H9 (cell line): Measurements from ENCODE around the gene ALDOA. TPM values are rescaled to one million over a fixed set of nuclear protein-coding genes. Genes with fewer than 3 reads are reported as not detected.

Experiments used
- DNase-seq: peaks from one replicate; pipeline ENCODE4 v3.0.0-alpha.2; 2017
- H2AFZ ChIP-seq: one replicate; pipeline ENCODE4 v1.6.1; 2013; ENCODE audit warnings: mild to moderate bottlenecking, low read length, control low read depth, moderate library complexity
- H2AK5ac ChIP-seq: 2 replicates; pipeline ENCODE4 v1.6.1; 2013; ENCODE audit warnings: low read length, control low read depth, mixed read lengths; ENCODE audit not compliant: insufficient read length
- H2BK120ac ChIP-seq: one replicate; pipeline ENCODE4 v1.6.1; 2013; ENCODE audit warnings: low read depth, mild to moderate bottlenecking, low read length, control low read depth, inconsistent platforms; ENCODE audit not compliant: poor library complexity, severe bottlenecking
- H2BK12ac ChIP-seq: 2 replicates; pipeline ENCODE4 v1.6.1; 2013; ENCODE audit warnings: low read length, control low read depth, mixed read lengths, low read depth; ENCODE audit not compliant: insufficient read length
- H2BK15ac ChIP-seq: 2 replicates; pipeline ENCODE4 v1.6.1; 2013; ENCODE audit warnings: low read depth, low read length, control low read depth
- H2BK20ac ChIP-seq: one replicate; pipeline ENCODE4 v1.6.1; 2013; ENCODE audit warnings: low read depth, mild to moderate bottlenecking, low read length, control low read depth, inconsistent platforms; ENCODE audit not compliant: poor library complexity, severe bottlenecking
- H2BK5ac ChIP-seq: 2 replicates; pipeline ENCODE4 v1.6.1; 2013; ENCODE audit warnings: low read length, control low read depth, mixed read lengths; ENCODE audit not compliant: insufficient read length
- H3K14ac ChIP-seq: 2 replicates; pipeline ENCODE4 v1.6.1; 2013; ENCODE audit warnings: low read length, control low read depth; ENCODE audit not compliant: insufficient read depth
- H3K18ac ChIP-seq: 2 replicates; pipeline ENCODE4 v1.6.1; 2013; ENCODE audit warnings: low read depth, mild to moderate bottlenecking, mixed read lengths, low read length, control low read depth; ENCODE audit not compliant: insufficient read length
- H3K23ac ChIP-seq: 2 replicates; pipeline ENCODE4 v1.6.1; 2013; ENCODE audit warnings: low read length, control low read depth, mixed read lengths, low read depth; ENCODE audit not compliant: insufficient read length
- H3K23me2 ChIP-seq: 2 replicates; pipeline ENCODE4 v1.6.1; 2013; ENCODE audit warnings: low read depth, mild to moderate bottlenecking, mixed read lengths, low read length, control low read depth; ENCODE audit not compliant: insufficient read length, poor library complexity, severe bottlenecking
- H3K27ac ChIP-seq: 2 replicates; pipeline ENCODE4 v1.5.1; 2013; ENCODE audit warnings: low read length, control low read depth, mixed read lengths, low read depth; ENCODE audit not compliant: insufficient read length
- H3K27me3 ChIP-seq: 2 replicates; pipeline ENCODE4 v1.6.1; 2013; ENCODE audit warnings: low read length, control low read depth, inconsistent platforms; ENCODE audit not compliant: insufficient read depth
- H3K4ac ChIP-seq: 2 replicates; pipeline ENCODE4 v1.6.1; 2013; ENCODE audit warnings: low read depth, mild to moderate bottlenecking, control low read depth, inconsistent platforms, low read length, moderate library complexity
- H3K4me1 ChIP-seq: 2 replicates; pipeline ENCODE4 v1.6.1; 2013; ENCODE audit warnings: low read length, control low read depth, inconsistent platforms; ENCODE audit not compliant: insufficient read depth
- H3K4me2 ChIP-seq: 2 replicates; pipeline ENCODE4 v1.6.1; 2013; ENCODE audit warnings: low read length, control low read depth, mixed read lengths; ENCODE audit not compliant: insufficient read length, insufficient read depth
- H3K56ac ChIP-seq: 2 replicates; pipeline ENCODE4 v1.6.1; 2013; ENCODE audit warnings: low read depth, mild to moderate bottlenecking, mixed read lengths, low read length, control low read depth; ENCODE audit not compliant: insufficient read length
- H3K79me1 ChIP-seq: 2 replicates; pipeline ENCODE4 v1.6.1; 2013; ENCODE audit warnings: low read depth, mild to moderate bottlenecking, moderate library complexity, low read length, control low read depth, inconsistent platforms; ENCODE audit not compliant: insufficient read depth, poor library complexity, severe bottlenecking
- H3K79me2 ChIP-seq: 2 replicates; pipeline ENCODE4 v1.6.1; 2013; ENCODE audit warnings: low read length, control low read depth, inconsistent platforms; ENCODE audit not compliant: insufficient read depth
- H3K9ac ChIP-seq: 2 replicates; pipeline ENCODE4 v1.6.1; 2013; ENCODE audit warnings: low read length, control low read depth, mixed read lengths; ENCODE audit not compliant: insufficient read length; ENCODE audit errors: extremely low read depth
- H3K9me3 ChIP-seq: one replicate; pipeline ENCODE4 v1.6.1; 2013; ENCODE audit warnings: low read depth, low read length, inconsistent platforms; ENCODE audit not compliant: control insufficient read depth
- H3T11ph ChIP-seq: one replicate; pipeline ENCODE4 v1.6.1; 2013; ENCODE audit warnings: mild to moderate bottlenecking, low read length, control low read depth, inconsistent platforms
- H4K20me1 ChIP-seq: one replicate; pipeline ENCODE4 v1.6.1; 2013; ENCODE audit not compliant: control insufficient read depth, insufficient read length, insufficient read depth
- H4K5ac ChIP-seq: 2 replicates; pipeline ENCODE4 v1.6.1; 2013; ENCODE audit warnings: low read depth, mild to moderate bottlenecking, mixed read lengths, low read length, control low read depth; ENCODE audit not compliant: insufficient read length
- H4K8ac ChIP-seq: replicated peaks from 2 replicates; pipeline ENCODE4 v1.6.1; 2013; ENCODE audit warnings: low read length, control low read depth, mixed read lengths, low read depth; ENCODE audit not compliant: insufficient read length
- H4K91ac ChIP-seq: 2 replicates; pipeline ENCODE4 v1.6.1; 2013; ENCODE audit warnings: low read depth, mild to moderate bottlenecking, moderate library complexity, mixed read lengths, low read length, control low read depth; ENCODE audit not compliant: insufficient read length
- H3K27ac Mint-ChIP-seq, 3 experiments: 2 replicates in 2 of 3; 3 replicates in 1 of 3; pipeline ENCODE4 v1.8.0; 2020 to 2021; ENCODE audit warnings: mixed read lengths in 3 of 3, mild to moderate bottlenecking in 1 of 3, moderate library complexity in 1 of 3
- H3K27me3 Mint-ChIP-seq: 2 replicates; pipeline ENCODE4 v1.8.0; 2021; ENCODE audit warnings: low read depth, mild to moderate bottlenecking, moderate library complexity, mixed read lengths
- H3K36me3 Mint-ChIP-seq, 3 experiments: 2 replicates in 2 of 3; 3 replicates in 1 of 3; pipeline ENCODE4 v1.8.0; 2020 to 2021; ENCODE audit warnings: low read depth in 3 of 3, mixed read lengths in 3 of 3; ENCODE audit not compliant: insufficient read depth in 1 of 3
- H3K4me1 Mint-ChIP-seq, 2 experiments: 2 replicates each; pipeline ENCODE4 v1.8.0; 2020; ENCODE audit warnings: mixed read lengths in 2 of 2
- H3K4me3 Mint-ChIP-seq, 2 experiments: 2 replicates in 1 of 2; 3 replicates in 1 of 2; pipeline ENCODE4 v1.8.0; 2020 to 2021; ENCODE audit warnings: mild to moderate bottlenecking in 2 of 2, mixed read lengths in 2 of 2, moderate library complexity in 1 of 2
- H3K9me3 Mint-ChIP-seq, 2 experiments: 2 replicates in 1 of 2; 3 replicates in 1 of 2; pipeline ENCODE4 v1.8.0; 2020; ENCODE audit warnings: mild to moderate bottlenecking in 2 of 2, mixed read lengths in 2 of 2, moderate library complexity in 1 of 2
- CTCF ChIP-seq: fragments of 200-600 bp; sonication (generic); conservative IDR thresholded peaks from 3 replicates; pipeline ENCODE4 v1.8.0; 2021; ENCODE audit warnings: antibody characterized with exemption, mild to moderate bottlenecking
- WGBS: extraction: QIAGEN DNeasy Blood & Tissue Kit; methylation state at CpG from one replicate; pipeline ENCODE4 v1.1.7; 2013; ENCODE audit warnings: missing lambda C conversion rate, low lambda C conversion rate, mixed read lengths; ENCODE audit not compliant: insufficient read length; ENCODE audit errors: extremely low coverage; 5-methylcytosine and 5-hydroxymethylcytosine counted together
- total RNA-seq: library from RNA; stranded (reverse); gene quantifications from 2 replicates; pipeline ENCODE4 v1.2.1, GENCODE V29; 2021

The ALDOA gene
- total RNA-seq, 1 experiment from 2014 or later: 1,356 TPM

GRCh38 chr16:30091474-30092372, 26.2 kb downstream of the ALDOA start, which contains the start of gene TBX6:
TSS of gene TBX6 (minus strand) at chr16:30091924. CDS start at chr16:30091193, 731 bp downstream.
- Histone ChIP-seq H3K14ac (peak within 1 kb of the TSS; percentile 36; the same call in 1 of the 2 replicates), H3K23me2 (peaks cover 13% of the 10 kb centered on the region), H2BK12ac (no peak within 1 kb of the TSS), H3K79me1 (no peaks in the 10 kb centered on the region), H3K23ac (no peak within 1 kb of the TSS), H3K9me3 (no peaks in the 10 kb centered on the region), H3K18ac (no peak within 1 kb of the TSS), H4K8ac (no peak within 1 kb of the TSS), H2BK120ac (no peak within 1 kb of the TSS), H2BK20ac (no peak within 1 kb of the TSS), H3K27me3 (no peaks in the 10 kb centered on the region), H2BK15ac (no peak within 1 kb of the TSS), H4K20me1 (no peaks in the 10 kb centered on the region), H3K4me2 (peak within 1 kb of the TSS; percentile 78), H3K9ac (peak within 1 kb of the TSS; percentile 67), H3T11ph (no peak within 1 kb of the TSS), H3K56ac (no peak within 1 kb of the TSS), H2BK5ac (peak within 1 kb of the TSS; percentile 18), H3K79me2 (no peaks in the 10 kb centered on the region), H4K5ac (no peak within 1 kb of the TSS), H2AK5ac (no peak within 1 kb of the TSS), H2AFZ (no peak within 1 kb of the TSS), H3K27ac (no peak within 1 kb of the TSS), H4K91ac (no peak within 1 kb of the TSS), H3K4me1 (no peaks in the 10 kb centered on the region), H3K4ac (no peak within 1 kb of the TSS)
- Mint-ChIP-seq H3K27ac (peak within 1 kb of the TSS; percentile 52 to 97 (median 92)), H3K9me3 (peaks cover 4% of the 10 kb centered on the region in 2 experiments; a peak in 4 of 5 replicates), H3K4me3 (peak within 1 kb of the TSS; percentile 77 to 90), H3K4me1 (peaks cover 19 to 26% of the 10 kb centered on the region in 2 experiments), H3K36me3 (peaks cover 12 to 25% (median 21%) of the 10 kb centered on the region in 3 experiments), H3K27me3 (peaks cover 7% of the 10 kb centered on the region)
- WGBS: no CpG with 5 or more reads among the region's 76 CpGs
- TF ChIP-seq CTCF: peak; percentile 54; the same call in 2 of the 3 replicates
- peak; percentile 94 for DNase-seq
